Stimulated activated CD8-positive, alpha-beta memory T cell treated with anti-CD3 and anti-CD28 coated beads, Interleukin-4, amount 100 ng/mL, for 48 hours (primary cell): Measurements from ENCODE around the gene DACH1.

ENCODE experiments used
- DNase-seq: peaks from one replicate; pipeline ENCODE4 v3.0.0-alpha.2; 2020

The DACH1 gene

GRCh38 chr13:71772361-71772760 is 94.6 kb downstream of the DACH1 start:
- DNase-seq = no peak

- DNase-seq = no peak
Observed at GRCh38 chr13:71771144-71771543, 95.9 kb downstream of the DACH1 start.

GRCh38 chr13:71770710-71771109 is 96.3 kb downstream of the DACH1 start:
- no peak for DNase-seq

- no peak for DNase-seq
Observed at GRCh38 chr13:71768881-71769280, 98.1 kb downstream of the DACH1 start.

- DNase-seq = no peak
Observed at GRCh38 chr13:71759651-71760511, 107.1 kb downstream of the DACH1 start.

- no peak for DNase-seq
Observed at GRCh38 chr13:71758828-71759227, 108.2 kb downstream of the DACH1 start.

- no peak for DNase-seq
Observed at GRCh38 chr13:71754407-71754974, 112.5 kb downstream of the DACH1 start.

- DNase-seq = no peak
Observed at GRCh38 chr13:71752775-71753513, 114.1 kb downstream of the DACH1 start.

GRCh38 chr13:71751073-71751472 is 115.9 kb downstream of the DACH1 start:
- no peak for DNase-seq

- no peak for DNase-seq
Observed at GRCh38 chr13:71730267-71730666, 136.7 kb downstream of the DACH1 start.

GRCh38 chr13:71729441-71729840 is 137.6 kb downstream of the DACH1 start:
- no peak for DNase-seq

GRCh38 chr13:71727662-71728061 is 139.3 kb downstream of the DACH1 start:
- DNase-seq = no peak

GRCh38 chr13:71727042-71727441 is 140.0 kb downstream of the DACH1 start:
- DNase-seq = no peak

- no peak for DNase-seq
Observed at GRCh38 chr13:71722206-71722605, 144.8 kb downstream of the DACH1 start.

- no peak for DNase-seq
Observed at GRCh38 chr13:71721104-71721503, 145.9 kb downstream of the DACH1 start.

- DNase-seq = no peak
Observed at GRCh38 chr13:71718931-71719330, 148.1 kb downstream of the DACH1 start.

GRCh38 chr13:71714802-71715375 is 152.1 kb downstream of the DACH1 start:
- no peak for DNase-seq

- DNase-seq = no peak
Observed at GRCh38 chr13:71712988-71713653, 153.9 kb downstream of the DACH1 start.

- no peak for DNase-seq
Observed at GRCh38 chr13:71704656-71705055, 162.3 kb downstream of the DACH1 start.

- no peak for DNase-seq
Observed at GRCh38 chr13:71703138-71703537, 163.9 kb downstream of the DACH1 start.

- no peak for DNase-seq
Observed at GRCh38 chr13:71702253-71702652, 164.8 kb downstream of the DACH1 start.

- DNase-seq = no peak
Observed at GRCh38 chr13:71701741-71702140, 165.3 kb downstream of the DACH1 start.

GRCh38 chr13:71699342-71699741 is 167.7 kb downstream of the DACH1 start:
- DNase-seq = no peak
